ENCODE data around the gene ARRB1. TPM values are rescaled to one million over a fixed set of nuclear protein-coding genes. Genes with fewer than 3 reads are reported as not detected.

Gene ARRB1
- total and polyA plus RNA-seq, 2 of the 13 experiments (the other 11 are each of a cell fraction or from before 2014, with no cell fraction given), result 22.5 to 35.7 TPM

DNA sequence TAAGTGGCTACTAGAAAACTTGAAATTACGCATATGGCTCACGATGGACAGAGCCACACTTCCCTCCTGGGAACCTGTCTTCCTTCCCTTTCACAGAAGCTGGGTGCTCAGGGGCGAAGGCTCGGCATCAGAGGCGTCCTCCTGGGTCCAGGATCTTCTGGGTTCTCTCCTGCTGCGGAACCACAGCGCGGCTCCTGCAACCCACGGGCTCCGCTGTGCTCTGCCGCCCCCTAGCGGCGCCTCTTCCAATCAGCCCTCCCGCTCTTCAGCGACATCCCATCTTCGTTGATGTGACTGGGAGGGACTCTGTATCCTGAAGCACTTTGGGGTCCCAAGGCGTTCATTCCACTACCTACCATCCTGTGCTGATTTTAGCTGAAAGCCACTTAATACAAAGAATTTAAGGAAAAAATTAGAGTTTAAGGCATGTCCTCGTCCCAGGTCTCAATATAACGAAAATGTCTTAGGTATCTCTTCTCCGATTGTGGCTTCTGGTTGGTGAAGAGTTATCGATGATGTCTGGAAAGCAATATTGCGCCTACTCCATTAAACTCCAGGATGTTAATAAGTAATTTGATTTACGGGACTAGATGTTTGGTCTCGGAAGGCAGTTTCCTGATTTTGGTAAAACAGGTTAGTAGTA, 33.1 kb upstream of the ARRB1 start (continued):
- TF ChIP-seq MYPOP (CRISPR knock-in tag; IDR thresholded peaks at IDR 0.05), result no peak
- TF ChIP-seq, protein P1, sequence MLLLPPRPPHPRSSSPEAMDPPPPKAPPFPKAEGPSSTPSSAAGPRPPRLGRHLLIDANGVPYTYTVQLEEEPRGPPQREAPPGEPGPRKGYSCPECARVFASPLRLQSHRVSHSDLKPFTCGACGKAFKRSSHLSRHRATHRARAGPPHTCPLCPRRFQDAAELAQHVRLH (CRISPR knock-in tag; IDR thresholded peaks at IDR 0.05; ENCODE audit: borderline replicate concordance, low read depth), result peak; percentile 50; the same call in 1 of the 2 replicates
- TF ChIP-seq, protein P2, sequence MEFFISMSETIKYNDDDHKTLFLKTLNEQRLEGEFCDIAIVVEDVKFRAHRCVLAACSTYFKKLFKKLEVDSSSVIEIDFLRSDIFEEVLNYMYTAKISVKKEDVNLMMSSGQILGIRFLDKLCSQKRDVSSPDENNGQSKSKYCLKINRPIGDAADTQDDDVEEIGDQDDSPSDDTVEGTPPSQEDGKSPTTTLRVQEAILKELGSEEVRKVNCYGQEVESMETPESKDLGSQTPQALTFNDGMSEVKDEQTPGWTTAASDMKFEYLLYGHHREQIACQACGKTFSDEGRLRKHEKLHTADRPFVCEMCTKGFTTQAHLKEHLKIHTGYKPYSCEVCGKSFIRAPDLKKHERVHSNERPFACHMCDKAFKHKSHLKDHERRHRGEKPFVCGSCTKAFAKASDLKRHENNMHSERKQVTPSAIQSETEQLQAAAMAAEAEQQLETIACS (CRISPR knock-in tag; IDR thresholded peaks at IDR 0.05), result no peak
- TF ChIP-seq, protein P3, sequence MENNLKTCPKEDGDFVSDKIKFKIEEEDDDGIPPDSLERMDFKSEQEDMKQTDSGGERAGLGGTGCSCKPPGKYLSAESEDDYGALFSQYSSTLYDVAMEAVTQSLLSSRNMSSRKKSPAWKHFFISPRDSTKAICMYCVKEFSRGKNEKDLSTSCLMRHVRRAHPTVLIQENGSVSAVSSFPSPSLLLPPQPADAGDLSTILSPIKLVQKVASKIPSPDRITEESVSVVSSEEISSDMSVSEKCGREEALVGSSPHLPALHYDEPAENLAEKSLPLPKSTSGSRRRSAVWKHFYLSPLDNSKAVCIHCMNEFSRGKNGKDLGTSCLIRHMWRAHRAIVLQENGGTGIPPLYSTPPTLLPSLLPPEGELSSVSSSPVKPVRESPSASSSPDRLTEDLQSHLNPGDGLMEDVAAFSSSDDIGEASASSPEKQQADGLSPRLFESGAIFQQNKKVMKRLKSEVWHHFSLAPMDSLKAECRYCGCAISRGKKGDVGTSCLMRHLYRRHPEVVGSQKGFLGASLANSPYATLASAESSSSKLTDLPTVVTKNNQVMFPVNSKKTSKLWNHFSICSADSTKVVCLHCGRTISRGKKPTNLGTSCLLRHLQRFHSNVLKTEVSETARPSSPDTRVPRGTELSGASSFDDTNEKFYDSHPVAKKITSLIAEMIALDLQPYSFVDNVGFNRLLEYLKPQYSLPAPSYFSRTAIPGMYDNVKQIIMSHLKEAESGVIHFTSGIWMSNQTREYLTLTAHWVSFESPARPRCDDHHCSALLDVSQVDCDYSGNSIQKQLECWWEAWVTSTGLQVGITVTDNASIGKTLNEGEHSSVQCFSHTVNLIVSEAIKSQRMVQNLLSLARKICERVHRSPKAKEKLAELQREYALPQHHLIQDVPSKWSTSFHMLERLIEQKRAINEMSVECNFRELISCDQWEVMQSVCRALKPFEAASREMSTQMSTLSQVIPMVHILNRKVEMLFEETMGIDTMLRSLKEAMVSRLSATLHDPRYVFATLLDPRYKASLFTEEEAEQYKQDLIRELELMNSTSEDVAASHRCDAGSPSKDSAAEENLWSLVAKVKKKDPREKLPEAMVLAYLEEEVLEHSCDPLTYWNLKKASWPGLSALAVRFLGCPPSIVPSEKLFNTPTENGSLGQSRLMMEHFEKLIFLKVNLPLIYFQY (CRISPR knock-in tag; IDR thresholded peaks at IDR 0.05; ENCODE audit: borderline replicate concordance), result peak; percentile 96
- TF ChIP-seq NFRKB (IDR thresholded peaks at IDR 0.05), result no peak
- no peak for TF ChIP-seq CSRNP2 (CRISPR knock-in tag; conservative IDR thresholded peaks at IDR 0.05; ENCODE audit: low read depth)
- no peak for TF ChIP-seq IRF2 (CRISPR knock-in tag; IDR thresholded peaks at IDR 0.05)
- TF ChIP-seq ZNF121 (CRISPR knock-in tag; IDR thresholded peaks at IDR 0.05), result no peak
- no peak for TF ChIP-seq ZNF773 (CRISPR knock-in tag; IDR thresholded peaks at IDR 0.05; ENCODE audit: borderline replicate concordance)
- TF ChIP-seq, protein P4, sequence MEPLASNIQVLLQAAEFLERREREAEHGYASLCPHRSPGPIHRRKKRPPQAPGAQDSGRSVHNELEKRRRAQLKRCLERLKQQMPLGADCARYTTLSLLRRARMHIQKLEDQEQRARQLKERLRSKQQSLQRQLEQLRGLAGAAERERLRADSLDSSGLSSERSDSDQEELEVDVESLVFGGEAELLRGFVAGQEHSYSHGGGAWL (CRISPR knock-in tag; IDR thresholded peaks at IDR 0.05), result no peak
- TF ChIP-seq, protein P5, sequence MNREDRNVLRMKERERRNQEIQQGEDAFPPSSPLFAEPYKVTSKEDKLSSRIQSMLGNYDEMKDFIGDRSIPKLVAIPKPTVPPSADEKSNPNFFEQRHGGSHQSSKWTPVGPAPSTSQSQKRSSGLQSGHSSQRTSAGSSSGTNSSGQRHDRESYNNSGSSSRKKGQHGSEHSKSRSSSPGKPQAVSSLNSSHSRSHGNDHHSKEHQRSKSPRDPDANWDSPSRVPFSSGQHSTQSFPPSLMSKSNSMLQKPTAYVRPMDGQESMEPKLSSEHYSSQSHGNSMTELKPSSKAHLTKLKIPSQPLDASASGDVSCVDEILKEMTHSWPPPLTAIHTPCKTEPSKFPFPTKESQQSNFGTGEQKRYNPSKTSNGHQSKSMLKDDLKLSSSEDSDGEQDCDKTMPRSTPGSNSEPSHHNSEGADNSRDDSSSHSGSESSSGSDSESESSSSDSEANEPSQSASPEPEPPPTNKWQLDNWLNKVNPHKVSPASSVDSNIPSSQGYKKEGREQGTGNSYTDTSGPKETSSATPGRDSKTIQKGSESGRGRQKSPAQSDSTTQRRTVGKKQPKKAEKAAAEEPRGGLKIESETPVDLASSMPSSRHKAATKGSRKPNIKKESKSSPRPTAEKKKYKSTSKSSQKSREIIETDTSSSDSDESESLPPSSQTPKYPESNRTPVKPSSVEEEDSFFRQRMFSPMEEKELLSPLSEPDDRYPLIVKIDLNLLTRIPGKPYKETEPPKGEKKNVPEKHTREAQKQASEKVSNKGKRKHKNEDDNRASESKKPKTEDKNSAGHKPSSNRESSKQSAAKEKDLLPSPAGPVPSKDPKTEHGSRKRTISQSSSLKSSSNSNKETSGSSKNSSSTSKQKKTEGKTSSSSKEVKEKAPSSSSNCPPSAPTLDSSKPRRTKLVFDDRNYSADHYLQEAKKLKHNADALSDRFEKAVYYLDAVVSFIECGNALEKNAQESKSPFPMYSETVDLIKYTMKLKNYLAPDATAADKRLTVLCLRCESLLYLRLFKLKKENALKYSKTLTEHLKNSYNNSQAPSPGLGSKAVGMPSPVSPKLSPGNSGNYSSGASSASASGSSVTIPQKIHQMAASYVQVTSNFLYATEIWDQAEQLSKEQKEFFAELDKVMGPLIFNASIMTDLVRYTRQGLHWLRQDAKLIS (CRISPR knock-in tag; IDR thresholded peaks at IDR 0.05), result no peak
- TF ChIP-seq ZNF83 (CRISPR knock-in tag; IDR thresholded peaks at IDR 0.05; ENCODE audit: borderline replicate concordance), result no peak
- TF ChIP-seq ZNF30 (CRISPR knock-in tag; IDR thresholded peaks at IDR 0.05), result no peak
- TF ChIP-seq ZSCAN25 (CRISPR knock-in tag; IDR thresholded peaks at IDR 0.05), result 0 out of 2 replicates have a peak, but pooled peaks have one; percentile 26
- no peak for TF ChIP-seq ZNF569 (CRISPR knock-in tag; IDR thresholded peaks at IDR 0.05; ENCODE audit: borderline replicate concordance)
